CD4-positive, alpha-beta T cell treated with Interleukin-10 for 1 hour (primary cell): ENCODE results near the gene MSRB1.

Source experiments
- DNase-seq: peaks from one replicate; pipeline ENCODE4 v3.0.0-alpha.2; 2020

The MSRB1 gene

GRCh38 chr16:1895949-1896675 lies 46.9 kb downstream of the MSRB1 start:
- DNase-seq = no peak

- no peak for DNase-seq
Observed at GRCh38 chr16:1895068-1895467, 47.9 kb downstream of the MSRB1 start.

- no peak for DNase-seq
Observed at GRCh38 chr16:1890708-1891050, 52.3 kb downstream of the MSRB1 start.

- DNase-seq = no peak
Observed at GRCh38 chr16:1890024-1890707, 52.8 kb downstream of the MSRB1 start.
